ENCODE data around the gene MTNR1A. TPM values are rescaled to one million over a fixed set of nuclear protein-coding genes. Genes with fewer than 3 reads are reported as not detected.
A peak's percentile ranks its signal among the peaks of the same experiment; 100 is the strongest.

MTNR1A gene
- total RNA-seq, 3 donors from 2014 or later = 1.4 to 4.9 (median 3.8) TPM

DNA sequence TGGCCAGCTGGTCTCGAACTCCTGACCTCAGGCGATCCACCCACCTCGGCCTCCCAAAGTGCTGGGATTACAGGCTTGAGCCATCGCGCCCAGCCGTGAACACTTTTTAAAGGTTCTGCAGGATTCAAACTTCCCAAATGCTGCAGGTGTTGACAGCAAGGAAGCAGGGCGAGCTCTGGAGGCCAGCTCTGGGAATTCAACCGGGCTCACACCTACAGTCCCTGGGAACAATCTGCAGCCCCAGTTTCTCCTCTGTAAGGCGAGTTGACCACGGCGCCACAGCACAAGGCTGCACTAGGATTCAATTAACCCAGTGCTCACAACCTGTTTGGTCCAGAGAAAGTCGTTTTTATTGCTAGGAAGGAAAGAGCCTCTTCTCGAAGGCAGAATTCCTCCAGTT lies 1.6 kb downstream of the MTNR1A start:
- Histone ChIP-seq H3K4me1 (ENCODE audit: low read depth) (no peaks in the 10 kb centered on the region), H3K4me3 (no peak overlapping the region), H3K36me3 (ENCODE audit: low read depth) (no peaks in the 10 kb centered on the region), H3K9me3 (no peaks in the 10 kb centered on the region)
- peak; percentile 64 for ATAC-seq
- intact Hi-C loops (cut with DNase I, micrococcal nuclease) = no loop called here
- TF ChIP-seq, protein P1, sequence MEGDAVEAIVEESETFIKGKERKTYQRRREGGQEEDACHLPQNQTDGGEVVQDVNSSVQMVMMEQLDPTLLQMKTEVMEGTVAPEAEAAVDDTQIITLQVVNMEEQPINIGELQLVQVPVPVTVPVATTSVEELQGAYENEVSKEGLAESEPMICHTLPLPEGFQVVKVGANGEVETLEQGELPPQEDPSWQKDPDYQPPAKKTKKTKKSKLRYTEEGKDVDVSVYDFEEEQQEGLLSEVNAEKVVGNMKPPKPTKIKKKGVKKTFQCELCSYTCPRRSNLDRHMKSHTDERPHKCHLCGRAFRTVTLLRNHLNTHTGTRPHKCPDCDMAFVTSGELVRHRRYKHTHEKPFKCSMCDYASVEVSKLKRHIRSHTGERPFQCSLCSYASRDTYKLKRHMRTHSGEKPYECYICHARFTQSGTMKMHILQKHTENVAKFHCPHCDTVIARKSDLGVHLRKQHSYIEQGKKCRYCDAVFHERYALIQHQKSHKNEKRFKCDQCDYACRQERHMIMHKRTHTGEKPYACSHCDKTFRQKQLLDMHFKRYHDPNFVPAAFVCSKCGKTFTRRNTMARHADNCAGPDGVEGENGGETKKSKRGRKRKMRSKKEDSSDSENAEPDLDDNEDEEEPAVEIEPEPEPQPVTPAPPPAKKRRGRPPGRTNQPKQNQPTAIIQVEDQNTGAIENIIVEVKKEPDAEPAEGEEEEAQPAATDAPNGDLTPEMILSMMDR (IDR thresholded peaks at IDR 0.05) = no peak
- DNase-seq = peak in 2 of 3 donors; percentile 58 to 59

DNA sequence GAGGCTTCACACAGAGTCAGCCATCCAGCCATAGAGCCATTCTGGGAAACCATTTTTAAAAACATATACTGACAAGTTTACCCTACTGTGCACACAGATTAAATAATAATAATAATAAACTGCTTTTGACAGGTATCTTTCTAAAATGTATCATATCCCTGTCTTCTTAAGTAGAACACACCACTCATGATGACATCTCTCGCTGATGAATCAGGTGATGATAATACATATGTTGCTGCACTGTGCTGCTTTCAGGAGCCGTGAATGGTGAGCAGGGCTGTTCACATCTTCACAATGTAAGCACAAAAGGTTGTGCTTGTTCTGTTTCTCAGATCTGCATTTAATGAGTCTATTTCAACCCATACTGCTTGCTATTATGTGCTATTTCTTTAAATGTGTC lies 3.5 kb downstream of the MTNR1A start:
- TF ChIP-seq, protein P1 (IDR thresholded peaks at IDR 0.05) = no peak
- ATAC-seq = no peak
- peaks cover 3% of the 10 kb centered on the region for H3K9me3 ChIP-seq
- H3K4me1 ChIP-seq (ENCODE audit: low read depth) = no peaks in the 10 kb centered on the region
- no peak overlapping the region for H3K4me3 ChIP-seq
- intact Hi-C loops (cut with DNase I, micrococcal nuclease) = no loop called here
- no peak for DNase-seq
- no peaks in the 10 kb centered on the region for H3K36me3 ChIP-seq (ENCODE audit: low read depth)

DNA sequence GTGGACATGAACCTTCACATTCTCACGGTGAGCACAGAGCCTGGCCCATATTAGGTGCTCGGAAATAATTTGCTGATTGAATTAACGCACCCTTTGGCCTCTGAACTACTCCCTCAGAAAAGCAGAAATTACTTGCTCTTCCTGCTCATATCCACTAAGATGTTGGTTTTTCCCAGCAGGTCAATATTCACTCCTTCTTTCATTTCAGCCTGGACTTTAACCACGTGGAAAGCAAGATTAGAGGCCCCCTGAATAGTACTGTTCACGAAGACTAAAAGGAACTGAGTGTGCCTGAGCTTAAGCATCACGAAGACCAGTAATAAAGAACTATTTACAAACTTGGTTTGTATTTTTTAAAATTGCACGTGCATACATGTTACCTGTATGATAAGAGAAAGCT lies 9.9 kb downstream of the MTNR1A start:
- intact Hi-C loops (cut with DNase I, micrococcal nuclease) = no loop called here
- ATAC-seq (no peak), DNase-seq (no peak)
- Histone ChIP-seq H3K4me1 (ENCODE audit: low read depth) (no peaks in the 10 kb centered on the region), H3K4me3 (no peak overlapping the region), H3K36me3 (ENCODE audit: low read depth) (no peaks in the 10 kb centered on the region), H3K9me3 (peaks cover 6% of the 10 kb centered on the region)
- TF ChIP-seq, protein P1 (IDR thresholded peaks at IDR 0.05) = no peak

DNA sequence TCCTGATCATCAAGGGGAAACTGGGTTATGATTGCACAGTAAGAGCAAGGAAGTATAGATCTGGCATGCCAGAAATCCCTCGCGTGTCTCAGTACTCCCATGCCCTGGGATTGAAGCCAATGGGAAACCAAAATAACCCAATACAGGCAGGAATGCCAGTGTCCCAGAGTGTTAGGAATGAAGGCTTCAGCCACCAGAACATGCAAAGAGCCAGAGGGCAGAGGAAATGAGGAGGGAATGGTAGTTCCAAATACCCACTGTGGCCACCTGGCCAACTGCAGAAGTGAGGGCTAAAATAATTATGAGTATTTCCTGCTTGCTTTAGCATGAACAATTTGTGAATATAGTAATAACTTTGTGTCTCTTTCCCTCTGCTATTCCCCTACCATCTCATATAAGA lies 12.2 kb downstream of the MTNR1A start:
- no peaks in the 10 kb centered on the region for H3K36me3 ChIP-seq (ENCODE audit: low read depth)
- DNase-seq (no peak), ATAC-seq (no peak)
- intact Hi-C loops (cut with DNase I, micrococcal nuclease) = no loop called here
- no peak overlapping the region for H3K4me3 ChIP-seq
- TF ChIP-seq, protein P1 (IDR thresholded peaks at IDR 0.05) = no peak
- H3K9me3 ChIP-seq = peaks cover 6% of the 10 kb centered on the region
- H3K4me1 ChIP-seq (ENCODE audit: low read depth) = no peaks in the 10 kb centered on the region

DNA sequence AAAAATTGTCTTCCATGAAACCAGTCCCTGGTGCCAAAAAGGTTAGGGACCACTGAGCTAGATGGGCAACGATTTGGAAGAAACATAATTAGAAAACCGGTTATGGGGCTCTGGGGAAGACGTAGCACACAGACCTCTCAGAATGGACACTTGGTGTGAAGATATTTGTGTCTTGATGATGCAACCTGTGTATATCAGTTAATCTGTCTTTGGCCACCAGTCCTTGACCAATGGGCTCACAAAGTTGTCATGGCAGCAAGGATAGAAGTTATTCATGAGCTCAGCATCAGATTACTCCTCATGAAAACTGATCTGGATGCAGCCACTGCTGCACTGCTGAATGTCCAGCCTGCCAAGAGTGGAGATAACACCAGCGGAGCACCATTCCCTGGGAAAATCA lies 13.6 kb downstream of the MTNR1A start:
- Histone ChIP-seq H3K36me3 (ENCODE audit: low read depth) (no peaks in the 10 kb centered on the region), H3K4me1 (ENCODE audit: low read depth) (no peaks in the 10 kb centered on the region), H3K9me3 (peaks cover 4% of the 10 kb centered on the region), H3K4me3 (no peak overlapping the region)
- no peak for ATAC-seq
- TF ChIP-seq, protein P1 (IDR thresholded peaks at IDR 0.05) = no peak
- no peak for DNase-seq
- intact Hi-C loops (cut with DNase I, micrococcal nuclease) = no loop called here

Data from mucosa of descending colon (tissue), 3 donors.